Loucy (cell line): ENCODE results near the gene ALX3.

Experiments used
- CTCF ChIP-seq: fragments of 200-600 bp; sonication (generic); conservative IDR thresholded peaks from 2 replicates; pipeline ENCODE4 v1.5.1; 2014; ENCODE audit warnings: mild to moderate bottlenecking, antibody characterized with exemption, low read length
- EZH2phosphoT487 ChIP-seq: fragments of 200-600 bp; IDR thresholded peaks from 2 replicates; pipeline ENCODE4 v1.6.1; 2018; ENCODE audit warnings: antibody characterized with exemption, mild to moderate bottlenecking, moderate library complexity, borderline replicate concordance

- TF ChIP-seq CTCF (no peak), EZH2phosphoT487 (no peak)
Measured at GRCh38 chr1:110091381-110091780, 20.9 kb upstream of the ALX3 start.
